Calu3 (cell line): ENCODE results near the gene PTPN1. TPM values are rescaled to one million over a fixed set of nuclear protein-coding genes. Genes with fewer than 3 reads are reported as not detected.

Experiments
- BruUV-seq: library from RNA; stranded (reverse); fragments of 400-500 nt; replicated peaks from 2 replicates; lab custom pipeline; 2021; lab: Mats Ljungman, UMichigan
- CTCF ChIA-PET: fragments of 300-600 bp; sonication (Branson Sonifier 250); formaldehyde crosslinking; loops from one replicate; lab custom pipeline; 2022; ENCODE audit warnings: antibody characterized with exemption; lab: Charles Lee
- DNase-seq: peaks from one replicate; pipeline ENCODE4 v3.0.0; 2022
- H3K27ac Mint-ChIP-seq: one replicate; pipeline ENCODE4 v1.8.0; 2022; ENCODE audit warnings: mixed read lengths; ENCODE audit not compliant: unreplicated experiment
- H3K27me3 Mint-ChIP-seq: one replicate; pipeline ENCODE4 v1.8.0; 2022; ENCODE audit warnings: mixed read lengths; ENCODE audit not compliant: unreplicated experiment
- H3K36me3 Mint-ChIP-seq: one replicate; pipeline ENCODE4 v1.8.0; 2022; ENCODE audit warnings: mild to moderate bottlenecking, moderate library complexity, mixed read lengths; ENCODE audit not compliant: insufficient read depth, unreplicated experiment
- H3K4me1 Mint-ChIP-seq: one replicate; pipeline ENCODE4 v1.8.0; 2022; ENCODE audit warnings: mild to moderate bottlenecking, low read depth, mixed read lengths; ENCODE audit not compliant: unreplicated experiment
- H3K4me3 Mint-ChIP-seq: one replicate; pipeline ENCODE4 v1.8.0; 2022; ENCODE audit warnings: mild to moderate bottlenecking, low read depth, moderate library complexity, mixed read lengths; ENCODE audit not compliant: unreplicated experiment
- H3K9me3 Mint-ChIP-seq: one replicate; pipeline ENCODE4 v1.8.0; 2022; ENCODE audit warnings: low read depth, mixed read lengths; ENCODE audit not compliant: unreplicated experiment
- intact Hi-C: fragments of 100-400 bp; cut with micrococcal nuclease; formaldehyde crosslinking; loops from one replicate; pipeline ENCODE4 v1.10.0; 2022; ENCODE audit not compliant: unreplicated experiment
- total RNA-seq: library from RNA; stranded (reverse); gene quantifications from 2 replicates; pipeline ENCODE4 v1.2.3, GENCODE V29; 2022
- TF ChIP-seq, protein P1 (sequence below): fragments of 200-600 bp; IDR thresholded peaks from one replicate; pipeline ENCODE4 v1.8.0; 2022; ENCODE audit warnings: antibody characterized with exemption; ENCODE audit not compliant: unreplicated experiment

PTPN1 gene
- total RNA-seq, 1 experiment from 2014 or later = 58.5 TPM

DNA sequence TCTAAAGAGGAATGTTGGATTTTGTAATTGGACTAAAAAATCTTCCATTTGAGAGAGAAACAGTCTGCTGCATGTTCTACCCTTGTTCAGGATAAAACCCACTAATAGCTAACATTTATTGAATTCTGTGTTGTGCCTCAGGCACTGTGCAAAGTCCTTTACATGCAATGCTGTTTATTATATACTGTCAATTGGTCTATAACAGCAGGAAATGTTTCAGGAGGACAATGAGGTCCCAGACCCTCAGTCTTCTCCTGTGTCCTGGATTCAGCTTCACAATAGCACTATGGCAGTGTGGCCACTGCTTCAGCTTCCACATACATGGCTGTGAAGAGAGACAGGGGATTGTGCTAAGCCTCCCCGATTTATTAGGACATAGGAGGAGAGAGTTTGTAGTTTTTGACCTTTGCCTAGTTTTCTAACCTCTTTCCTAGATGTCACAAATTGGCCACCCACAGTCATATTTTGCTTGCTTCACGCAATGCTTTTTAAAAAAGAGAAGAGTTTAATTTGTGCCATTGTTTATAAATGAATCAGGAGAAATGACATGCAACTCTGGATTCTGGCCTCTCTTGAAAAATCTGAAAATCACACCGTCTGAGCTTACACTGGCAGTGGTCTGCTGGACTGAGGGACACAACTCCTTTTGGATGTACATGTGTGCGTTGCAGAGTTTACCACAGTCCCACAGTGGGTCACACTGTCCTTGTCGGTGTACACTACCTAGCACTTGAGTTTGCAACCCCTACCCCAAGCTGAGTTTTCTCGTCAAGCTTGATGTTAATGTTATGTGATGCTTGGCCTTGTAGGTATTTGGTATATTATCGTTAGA lies 11.3 kb downstream of the PTPN1 start:
- no peaks in the 10 kb centered on the region for H3K36me3 Mint-ChIP-seq
- H3K27ac Mint-ChIP-seq = no peak overlapping the region
- intact Hi-C loops = no loop called here
- no peaks in the 10 kb centered on the region for H3K9me3 Mint-ChIP-seq
- H3K4me1 Mint-ChIP-seq = peaks cover 42% of the 10 kb centered on the region
- TF ChIP-seq, protein P1, sequence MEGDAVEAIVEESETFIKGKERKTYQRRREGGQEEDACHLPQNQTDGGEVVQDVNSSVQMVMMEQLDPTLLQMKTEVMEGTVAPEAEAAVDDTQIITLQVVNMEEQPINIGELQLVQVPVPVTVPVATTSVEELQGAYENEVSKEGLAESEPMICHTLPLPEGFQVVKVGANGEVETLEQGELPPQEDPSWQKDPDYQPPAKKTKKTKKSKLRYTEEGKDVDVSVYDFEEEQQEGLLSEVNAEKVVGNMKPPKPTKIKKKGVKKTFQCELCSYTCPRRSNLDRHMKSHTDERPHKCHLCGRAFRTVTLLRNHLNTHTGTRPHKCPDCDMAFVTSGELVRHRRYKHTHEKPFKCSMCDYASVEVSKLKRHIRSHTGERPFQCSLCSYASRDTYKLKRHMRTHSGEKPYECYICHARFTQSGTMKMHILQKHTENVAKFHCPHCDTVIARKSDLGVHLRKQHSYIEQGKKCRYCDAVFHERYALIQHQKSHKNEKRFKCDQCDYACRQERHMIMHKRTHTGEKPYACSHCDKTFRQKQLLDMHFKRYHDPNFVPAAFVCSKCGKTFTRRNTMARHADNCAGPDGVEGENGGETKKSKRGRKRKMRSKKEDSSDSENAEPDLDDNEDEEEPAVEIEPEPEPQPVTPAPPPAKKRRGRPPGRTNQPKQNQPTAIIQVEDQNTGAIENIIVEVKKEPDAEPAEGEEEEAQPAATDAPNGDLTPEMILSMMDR = no peak
- no peak for DNase-seq
- no peak overlapping the region for H3K4me3 Mint-ChIP-seq
- no peaks in the 10 kb centered on the region for H3K27me3 Mint-ChIP-seq
- CTCF ChIA-PET = interaction anchor here (0.8 to 1.1 kb wide), 2 partner anchors 10 to 19 kb away, joined by 3 read pairs; no protein-coding TSS in a partner anchor
- no TSS peak for BruUV-seq

DNA sequence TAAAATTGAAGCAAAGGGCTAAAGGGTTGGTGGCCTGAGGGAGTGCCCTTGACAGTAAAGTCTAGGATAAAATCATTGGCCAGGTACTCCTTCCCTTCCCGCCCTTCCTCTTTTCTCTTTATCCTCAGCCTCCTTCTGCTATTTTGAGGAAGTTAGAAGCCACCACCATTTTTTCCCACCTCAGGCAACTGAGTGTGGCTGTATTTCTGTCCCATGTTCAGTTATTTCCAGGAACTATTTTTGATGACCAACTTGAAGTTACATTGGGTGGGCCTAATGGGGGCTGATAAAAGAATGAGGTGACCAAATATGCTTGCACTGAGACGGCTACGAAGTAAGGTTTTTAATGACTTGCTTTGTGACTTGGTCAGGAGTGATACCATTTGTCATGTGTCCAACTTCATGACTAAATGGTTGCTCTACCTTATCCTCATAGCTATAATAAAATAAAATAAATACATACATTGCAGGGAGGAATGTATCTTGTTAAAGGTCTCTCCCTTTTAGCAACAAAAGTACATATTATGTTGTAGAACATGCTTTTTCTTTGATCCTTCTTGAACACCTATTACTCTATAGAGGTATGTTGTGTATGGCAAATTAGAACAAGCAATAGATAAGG lies 12.0 kb downstream of the PTPN1 start:
- Mint-ChIP-seq H3K4me3 (no peak overlapping the region), H3K4me1 (peaks cover 42% of the 10 kb centered on the region), H3K9me3 (no peaks in the 10 kb centered on the region), H3K27ac (no peak overlapping the region), H3K27me3 (no peaks in the 10 kb centered on the region), H3K36me3 (no peaks in the 10 kb centered on the region)
- BruUV-seq = no TSS peak
- CTCF ChIA-PET = interaction anchor here (0.9 kb wide), 1 partner anchor 9 kb away, joined by 3 read pairs; no protein-coding TSS in a partner anchor
- no peak for DNase-seq
- intact Hi-C loops = no loop called here
- TF ChIP-seq, protein P1 = no peak

DNA sequence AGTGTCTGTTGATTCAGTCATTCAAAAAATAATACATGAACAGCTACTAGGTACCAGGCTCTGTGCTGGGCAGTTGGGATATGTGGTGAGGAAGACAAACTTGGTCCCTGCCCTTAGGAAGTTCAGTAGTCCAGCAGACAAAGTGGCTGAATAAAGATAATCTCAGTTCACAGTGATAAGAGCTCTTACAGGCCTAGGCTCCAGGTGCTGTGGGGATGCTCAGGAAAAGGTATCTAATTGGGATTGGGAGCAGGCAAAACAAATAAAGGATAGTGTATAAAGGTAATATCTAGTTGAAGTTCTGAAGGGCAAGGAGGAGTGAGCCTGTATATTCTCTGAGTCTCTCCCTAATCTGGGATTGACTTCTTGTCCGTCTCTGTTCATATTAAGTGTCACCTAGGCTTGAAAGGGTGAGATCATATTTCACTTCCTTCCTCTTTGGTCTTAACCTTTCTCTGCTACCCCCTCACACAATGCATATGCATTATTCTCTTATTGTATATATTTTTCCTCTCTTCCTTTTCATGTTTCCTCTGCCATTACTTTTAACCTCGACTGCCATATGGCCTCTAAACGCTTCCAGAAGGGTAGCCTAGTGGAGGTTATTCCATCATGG lies 13.5 kb downstream of the PTPN1 start:
- Mint-ChIP-seq H3K27me3 (no peaks in the 10 kb centered on the region), H3K4me3 (no peak overlapping the region), H3K27ac (no peak overlapping the region), H3K9me3 (no peaks in the 10 kb centered on the region), H3K36me3 (no peaks in the 10 kb centered on the region), H3K4me1 (peaks cover 31% of the 10 kb centered on the region)
- intact Hi-C loops = no loop called here
- BruUV-seq = no TSS peak
- TF ChIP-seq, protein P1 = no peak
- no peak for DNase-seq
- CTCF ChIA-PET = interaction anchor here (0.5 to 1.9 kb wide), 4 partner anchors 12 to 264 kb away, joined by 3 to 6 read pairs (median 4); no protein-coding TSS in a partner anchor

DNA sequence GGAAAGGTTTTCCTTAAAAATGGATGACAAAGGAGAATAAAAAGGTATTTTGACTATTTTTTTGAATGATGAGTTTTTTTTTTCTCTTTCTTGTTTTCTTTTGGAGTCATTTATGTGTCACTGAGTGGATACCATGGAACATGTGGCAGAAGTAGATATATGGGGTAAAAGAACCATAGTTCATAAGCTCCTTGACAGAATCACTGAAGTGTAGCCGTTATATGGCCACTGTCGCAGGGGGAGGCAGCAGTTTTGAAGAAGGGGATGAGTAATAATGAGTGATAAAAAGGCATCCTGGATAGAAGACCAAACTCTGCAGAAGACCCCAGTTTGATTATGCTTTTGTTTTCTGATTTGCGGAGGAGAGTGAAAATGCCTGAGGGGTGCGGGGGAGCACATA lies 15.5 kb downstream of the PTPN1 start:
- H3K27me3 Mint-ChIP-seq = no peaks in the 10 kb centered on the region
- BruUV-seq = no TSS peak
- no peaks in the 10 kb centered on the region for H3K36me3 Mint-ChIP-seq
- no peaks in the 10 kb centered on the region for H3K9me3 Mint-ChIP-seq
- H3K4me3 Mint-ChIP-seq = no peak overlapping the region
- no peak for DNase-seq
- TF ChIP-seq, protein P1 = no peak
- peaks cover 18% of the 10 kb centered on the region for H3K4me1 Mint-ChIP-seq
- H3K27ac Mint-ChIP-seq = no peak overlapping the region
- intact Hi-C loops = no loop called here
- CTCF ChIA-PET = no interaction called here
